ES-I3 (cell line): ENCODE measurements around the gene C1QL4.
"Not testable (repeated sequence)": the region's sequence is repeated elsewhere in the genome, so short reads cannot be mapped to it uniquely, and the experiment has no call there.

Experiments used
- H3K36me3 ChIP-seq: 2 replicates; pipeline ENCODE4 v1.6.1; 2013; ENCODE audit warnings: mild to moderate bottlenecking, low read length, control low read depth, moderate library complexity; ENCODE audit not compliant: insufficient read depth
- H3K4me1 ChIP-seq: 2 replicates; pipeline ENCODE4 v1.6.1; 2013; ENCODE audit warnings: mild to moderate bottlenecking, control low read depth, low read length; ENCODE audit not compliant: insufficient read depth
- H3K9ac ChIP-seq: 2 replicates; pipeline ENCODE4 v1.6.1; 2013; ENCODE audit warnings: low read depth, mild to moderate bottlenecking, low read length, moderate library complexity
- H3K9me3 ChIP-seq: 2 replicates; pipeline ENCODE4 v1.6.1; 2013; ENCODE audit warnings: mild to moderate bottlenecking, low read length, moderate library complexity; ENCODE audit not compliant: control insufficient read depth, insufficient read depth

C1QL4 gene

GRCh38 chr12:49342914-49343731 lies 6.1 kb upstream of the C1QL4 start:
- peaks cover 31% of the 10 kb centered on the region for H3K4me1 ChIP-seq
- no peaks in the 10 kb centered on the region for H3K36me3 ChIP-seq
- no peaks in the 10 kb centered on the region for H3K9me3 ChIP-seq
- H3K9ac ChIP-seq: peak overlapping the region; percentile 15; the same call in 1 of the 2 replicates

- Histone ChIP-seq H3K36me3 (no peaks in the 10 kb centered on the region), H3K4me1 (peaks cover 40% of the 10 kb centered on the region), H3K9me3 (no peaks in the 10 kb centered on the region), H3K9ac (peak overlapping the region; percentile 54; the same call in 1 of the 2 replicates)
Measured at GRCh38 chr12:49342066-49342913, 5.3 kb upstream of the C1QL4 start.

- Histone ChIP-seq H3K9me3 (no peaks in the 10 kb centered on the region), H3K4me1 (peaks cover 40% of the 10 kb centered on the region), H3K9ac (peak overlapping the region; percentile 54; the same call in 1 of the 2 replicates), H3K36me3 (no peaks in the 10 kb centered on the region)
Measured at GRCh38 chr12:49341777-49342065, 4.7 kb upstream of the C1QL4 start.

- Histone ChIP-seq H3K9me3 (no peaks in the 10 kb centered on the region), H3K36me3 (no peaks in the 10 kb centered on the region), H3K9ac (peak overlapping the region; percentile 54; the same call in 1 of the 2 replicates), H3K4me1 (peaks cover 40% of the 10 kb centered on the region)
Measured at GRCh38 chr12:49340971-49341776, 4.2 kb upstream of the C1QL4 start.

GRCh38 chr12:49340095-49340870 lies 3.3 kb upstream of the C1QL4 start:
- no peak overlapping the region for H3K9ac ChIP-seq
- H3K36me3 ChIP-seq: no peaks in the 10 kb centered on the region
- no peaks in the 10 kb centered on the region for H3K9me3 ChIP-seq
- peaks cover 40% of the 10 kb centered on the region for H3K4me1 ChIP-seq

GRCh38 chr12:49339464-49339861 lies 2.5 kb upstream of the C1QL4 start:
- Histone ChIP-seq H3K4me1 (peaks cover 40% of the 10 kb centered on the region), H3K36me3 (no peaks in the 10 kb centered on the region), H3K9ac (no peak overlapping the region), H3K9me3 (no peaks in the 10 kb centered on the region)

GRCh38 chr12:49338830-49339463 lies 2.0 kb upstream of the C1QL4 start:
- peaks cover 40% of the 10 kb centered on the region for H3K4me1 ChIP-seq
- H3K9ac ChIP-seq: no peak overlapping the region
- no peaks in the 10 kb centered on the region for H3K9me3 ChIP-seq
- no peaks in the 10 kb centered on the region for H3K36me3 ChIP-seq

- Histone ChIP-seq H3K9me3 (no peaks in the 10 kb centered on the region), H3K36me3 (no peaks in the 10 kb centered on the region), H3K4me1 (peaks cover 30% of the 10 kb centered on the region), H3K9ac (peak overlapping the region; percentile 54; the same call in 1 of the 2 replicates)
Measured at GRCh38 chr12:49335955-49336644, 888 bp downstream of the C1QL4 start.

- Histone ChIP-seq H3K4me1 (peaks cover 23% of the 10 kb centered on the region), H3K36me3 (no peaks in the 10 kb centered on the region), H3K9me3 (no peaks in the 10 kb centered on the region), H3K9ac (no peak overlapping the region)
Measured at GRCh38 chr12:49335118-49335954, 1.7 kb downstream of the C1QL4 start.

GRCh38 chr12:49334681-49335080 lies 2.3 kb downstream of the C1QL4 start:
- Histone ChIP-seq H3K9me3 (no peaks in the 10 kb centered on the region), H3K36me3 (no peaks in the 10 kb centered on the region), H3K9ac (no peak overlapping the region), H3K4me1 (peaks cover 19% of the 10 kb centered on the region)

- H3K9me3 ChIP-seq: no peaks in the 10 kb centered on the region
- no peak overlapping the region for H3K9ac ChIP-seq
- H3K36me3 ChIP-seq: no peaks in the 10 kb centered on the region
- H3K4me1 ChIP-seq: peaks cover 17% of the 10 kb centered on the region
Measured at GRCh38 chr12:49334226-49334625, 2.8 kb downstream of the C1QL4 start.

GRCh38 chr12:49333778-49334177 lies 3.2 kb downstream of the C1QL4 start:
- not testable (repeated sequence) for H3K36me3 ChIP-seq, H3K9ac ChIP-seq, H3K9me3 ChIP-seq
- peaks cover 14% of the 10 kb centered on the region for H3K4me1 ChIP-seq
